A673 (cell line): ENCODE measurements around the gene SND1. TPM values are rescaled to one million over a fixed set of nuclear protein-coding genes. Genes with fewer than 3 reads are reported as not detected.

Experiments used
- BruUV-seq: library from RNA; stranded (reverse); fragments of 400-500 nt; replicated peaks from 2 replicates; lab custom pipeline; 2021; lab: Mats Ljungman, UMichigan
- CTCF ChIA-PET: fragments of 300-600 bp; sonication (Branson Sonifier 250); formaldehyde crosslinking; loops from one replicate; lab custom pipeline; 2022; ENCODE audit warnings: antibody characterized with exemption; lab: Charles Lee
- POLR2A ChIA-PET: fragments of 300-600 bp; sonication (Branson Sonifier 250); formaldehyde crosslinking; loops from one replicate; lab custom pipeline; 2022; ENCODE audit warnings: antibody characterized with exemption; ENCODE audit not compliant: low non-redundant PET; lab: Charles Lee
- DNase-seq: peaks from one replicate; pipeline ENCODE4 v3.0.0-alpha.2; 2015; ENCODE audit warnings: low spot score
- H3K27ac ChIP-seq: fragments of 200-600 bp; sonication (generic); 2 replicates; pipeline ENCODE4 v1.5.1; 2016; ENCODE audit warnings: mixed run types, low read depth, mild to moderate bottlenecking, mixed read lengths, antibody characterized with exemption, low read length; ENCODE audit not compliant: poor library complexity, severe bottlenecking
- H3K27me3 ChIP-seq: fragments of 200-600 bp; sonication (generic); replicated peaks from 2 replicates; pipeline ENCODE4 v1.6.1; 2017; ENCODE audit warnings: mixed run types, low read depth, mild to moderate bottlenecking, mixed read lengths, antibody characterized with exemption, low read length; ENCODE audit not compliant: insufficient read depth, poor library complexity
- H3K36me3 ChIP-seq: fragments of 200-600 bp; sonication (generic); 2 replicates; pipeline ENCODE4 v1.6.1; 2016; ENCODE audit warnings: mixed run types, mild to moderate bottlenecking, mixed read lengths, antibody characterized with exemption, low read length; ENCODE audit not compliant: insufficient read depth, poor library complexity, severe bottlenecking
- H3K4me1 ChIP-seq: fragments of 200-600 bp; sonication (generic); 2 replicates; pipeline ENCODE4 v1.6.1; 2017; ENCODE audit warnings: mixed run types, mild to moderate bottlenecking, mixed read lengths, antibody characterized with exemption, low read length; ENCODE audit not compliant: insufficient read depth, poor library complexity, severe bottlenecking
- H3K4me3 ChIP-seq: fragments of 200-600 bp; sonication (generic); 2 replicates; pipeline ENCODE4 v1.5.1; 2016; ENCODE audit warnings: low read depth, mixed run types, mild to moderate bottlenecking, mixed read lengths, low read length; ENCODE audit not compliant: poor library complexity, severe bottlenecking
- H3K9me3 ChIP-seq: fragments of 200-600 bp; sonication (generic); 2 replicates; pipeline ENCODE4 v1.6.1; 2016; ENCODE audit warnings: mixed run types, low read depth, mild to moderate bottlenecking, mixed read lengths, antibody characterized with exemption, low read length; ENCODE audit not compliant: poor library complexity, severe bottlenecking
- EZH2 ChIP-seq: fragments of 200-600 bp; sonication (generic); IDR thresholded peaks from 2 replicates; pipeline ENCODE4 v1.6.1; 2017; ENCODE audit warnings: borderline replicate concordance, low read depth, mild to moderate bottlenecking, mixed read lengths, antibody characterized with exemption, low read length; ENCODE audit not compliant: poor library complexity, severe bottlenecking
- intact Hi-C: fragments of 100-400 bp; cut with micrococcal nuclease; formaldehyde crosslinking; loops from one replicate; pipeline ENCODE4 v1.10.0; 2022; ENCODE audit not compliant: unreplicated experiment
- total RNA-seq: library from RNA; stranded (reverse); gene quantifications from 2 replicates; pipeline ENCODE4 v1.2.3, GENCODE V29; 2021
- TF ChIP-seq, protein P1 (sequence below): fragments of 300-800, 200-600 bp; sonication (generic); conservative IDR thresholded peaks from 2 replicates; pipeline ENCODE4 v1.5.1; 2017; ENCODE audit warnings: low read depth, mild to moderate bottlenecking, antibody characterized with exemption, low read length, moderate library complexity, mixed read lengths

The SND1 gene
- total RNA-seq, 1 experiment from 2014 or later, result 177 TPM

DNA sequence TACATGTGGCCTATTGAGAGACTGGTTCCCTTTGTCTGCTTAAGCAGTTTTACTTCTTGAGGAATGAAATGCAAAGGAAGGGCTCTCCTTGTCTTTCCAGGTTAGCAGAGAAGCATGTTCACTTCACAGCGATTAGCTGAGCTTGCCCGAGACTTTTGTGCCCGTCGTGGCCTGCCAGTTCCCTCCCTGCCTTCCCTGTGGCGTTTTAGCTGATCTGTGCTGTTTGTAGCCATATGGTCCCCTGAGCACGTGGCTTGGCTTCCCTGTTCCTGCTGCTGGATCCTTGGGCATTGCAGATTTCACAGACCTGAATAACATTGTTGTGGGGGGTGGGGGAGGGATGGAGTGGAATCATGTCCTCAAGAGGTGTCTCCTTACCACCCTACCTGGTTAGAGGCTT lies 61.8 kb downstream of the SND1 start:
- ChIA-PET CTCF (no interaction called here), POLR2A (no interaction called here)
- H3K4me3 ChIP-seq, result no peak overlapping the region
- DNase-seq, result no peak
- intact Hi-C loops, result no loop called here
- peaks cover 10% of the 10 kb centered on the region for H3K9me3 ChIP-seq
- H3K27me3 ChIP-seq, result no peaks in the 10 kb centered on the region
- H3K36me3 ChIP-seq, result peaks cover 38% of the 10 kb centered on the region
- TF ChIP-seq EZH2, result no peak
- TF ChIP-seq, protein P1, sequence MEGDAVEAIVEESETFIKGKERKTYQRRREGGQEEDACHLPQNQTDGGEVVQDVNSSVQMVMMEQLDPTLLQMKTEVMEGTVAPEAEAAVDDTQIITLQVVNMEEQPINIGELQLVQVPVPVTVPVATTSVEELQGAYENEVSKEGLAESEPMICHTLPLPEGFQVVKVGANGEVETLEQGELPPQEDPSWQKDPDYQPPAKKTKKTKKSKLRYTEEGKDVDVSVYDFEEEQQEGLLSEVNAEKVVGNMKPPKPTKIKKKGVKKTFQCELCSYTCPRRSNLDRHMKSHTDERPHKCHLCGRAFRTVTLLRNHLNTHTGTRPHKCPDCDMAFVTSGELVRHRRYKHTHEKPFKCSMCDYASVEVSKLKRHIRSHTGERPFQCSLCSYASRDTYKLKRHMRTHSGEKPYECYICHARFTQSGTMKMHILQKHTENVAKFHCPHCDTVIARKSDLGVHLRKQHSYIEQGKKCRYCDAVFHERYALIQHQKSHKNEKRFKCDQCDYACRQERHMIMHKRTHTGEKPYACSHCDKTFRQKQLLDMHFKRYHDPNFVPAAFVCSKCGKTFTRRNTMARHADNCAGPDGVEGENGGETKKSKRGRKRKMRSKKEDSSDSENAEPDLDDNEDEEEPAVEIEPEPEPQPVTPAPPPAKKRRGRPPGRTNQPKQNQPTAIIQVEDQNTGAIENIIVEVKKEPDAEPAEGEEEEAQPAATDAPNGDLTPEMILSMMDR, result no peak
- no peaks in the 10 kb centered on the region for H3K4me1 ChIP-seq
- no TSS peak for BruUV-seq
- H3K27ac ChIP-seq, result no peak overlapping the region

DNA sequence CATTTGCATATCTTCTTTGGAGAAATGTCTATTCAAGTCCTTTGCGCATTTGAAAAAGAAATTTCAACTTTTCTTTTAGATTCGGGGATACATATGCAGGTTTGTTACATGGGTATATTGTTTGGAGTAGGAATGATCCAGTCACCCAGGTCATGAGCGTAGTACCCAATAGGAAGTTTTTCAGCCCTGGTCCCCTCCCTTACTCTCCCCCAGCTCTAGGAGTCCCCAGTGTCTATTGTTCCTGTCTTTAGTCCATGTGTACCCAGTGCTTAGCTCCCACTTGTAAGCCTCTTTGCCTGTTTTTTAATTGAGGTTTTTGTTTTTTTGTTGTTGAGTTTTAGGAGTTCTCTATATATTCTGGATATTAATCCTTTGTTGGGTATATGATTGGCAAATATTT lies 63.3 kb downstream of the SND1 start:
- H3K9me3 ChIP-seq, result peaks cover 10% of the 10 kb centered on the region
- no peak overlapping the region for H3K4me3 ChIP-seq
- CTCF ChIA-PET, result interaction anchor here (0.6 kb wide), 1 partner anchor 497 kb away, joined by 3 read pairs; no protein-coding TSS in a partner anchor
- no peak overlapping the region for H3K27ac ChIP-seq
- no TSS peak for BruUV-seq
- H3K27me3 ChIP-seq, result no peaks in the 10 kb centered on the region
- TF ChIP-seq EZH2, result no peak
- TF ChIP-seq, protein P1, result no peak
- no peak for DNase-seq
- intact Hi-C loops, result no loop called here
- H3K4me1 ChIP-seq, result no peaks in the 10 kb centered on the region
- POLR2A ChIA-PET, result no interaction called here
- H3K36me3 ChIP-seq, result peaks cover 25% of the 10 kb centered on the region

DNA sequence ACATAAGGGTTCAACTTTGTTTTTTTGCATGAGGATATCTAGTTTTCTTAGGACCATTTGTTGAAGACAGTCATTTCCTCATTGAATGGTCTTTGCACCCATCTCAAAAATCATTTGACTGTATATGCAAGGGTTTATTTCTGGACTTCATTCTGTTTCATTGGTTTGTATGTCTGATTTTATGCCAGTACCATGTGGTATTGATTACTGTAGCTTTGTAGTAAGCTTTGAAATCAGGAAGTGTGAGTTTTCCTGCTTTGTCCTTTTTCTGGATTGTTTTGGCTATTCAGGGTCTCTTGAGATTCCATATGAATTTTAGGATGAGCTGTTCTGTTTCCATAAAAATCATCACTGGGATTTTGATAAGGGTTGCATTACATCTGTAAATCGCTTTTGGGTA lies 63.9 kb downstream of the SND1 start:
- Histone ChIP-seq H3K27ac (no peak overlapping the region), H3K9me3 (peaks cover 9% of the 10 kb centered on the region), H3K4me3 (no peak overlapping the region), H3K4me1 (no peaks in the 10 kb centered on the region), H3K27me3 (no peaks in the 10 kb centered on the region), H3K36me3 (peaks cover 20% of the 10 kb centered on the region)
- ChIA-PET POLR2A (no interaction called here), CTCF (interaction anchor here (0.6 kb wide), 1 partner anchor 497 kb away, joined by 3 read pairs; no protein-coding TSS in a partner anchor)
- BruUV-seq, result no TSS peak
- DNase-seq, result no peak
- TF ChIP-seq, protein P1, result no peak
- no peak for TF ChIP-seq EZH2
- intact Hi-C loops, result no loop called here
